T-cell (primary cell): Measurements from ENCODE around the gene RFC2. TPM values are rescaled to one million over a fixed set of nuclear protein-coding genes. Genes with fewer than 3 reads are reported as not detected.
"Not testable (repeated sequence)": the region's sequence is repeated elsewhere in the genome, so short reads cannot be mapped to it uniquely, and the experiment has no call there.

Experiments
- ATAC-seq, 4 experiments: fragments of 200-7000 bp in 3 of 4; fragments of 150-1000 bp in 1 of 4; cut with Tn5 transposase; replicated peaks in 1 of 4; 1 replicate in 3 of 4; 2 replicates in 1 of 4; pipeline ENCODE4 v1.10.0; 2021; ENCODE audit warnings: moderate library complexity in 3 of 4, mild to moderate bottlenecking in 2 of 4, moderate number of reproducible peaks in 1 of 4
- CTCF ChIA-PET, 2 donors: fragments of 300-600 bp; sonication (Branson Sonifier 250); formaldehyde crosslinking; loops; one replicate each; lab custom pipeline; 2022; ENCODE audit warnings: antibody characterized with exemption in 2 of 2; lab: Charles Lee
- POLR2A ChIA-PET, 2 donors: fragments of 300-600 bp; sonication (Branson Sonifier 250); formaldehyde crosslinking; loops; one replicate each; lab custom pipeline; 2022; ENCODE audit warnings: antibody characterized with exemption in 2 of 2; lab: Charles Lee
- DNase-seq, 35 experiments: peaks; one replicate each; pipeline versions ENCODE4 v3.0.0 to v3.0.0-alpha.2; 2013 to 2023
- H3K27ac ChIP-seq: one replicate; pipeline ENCODE4 v1.5.1; 2013; ENCODE audit warnings: low read length
- H3K27me3 ChIP-seq, 2 experiments: replicated peaks in 1 of 2; 1 replicate in 1 of 2; 2 replicates in 1 of 2; pipeline versions ENCODE4 v1.6.1 to v1.7.0; 2013; ENCODE audit warnings: low read length in 1 of 2, mixed read lengths in 1 of 2; ENCODE audit not compliant: control insufficient read depth in 2 of 2, insufficient read depth in 2 of 2; ENCODE audit errors: extremely low read depth in 1 of 2
- H3K36me3 ChIP-seq, 2 donors: 1 replicate in 1 of 2; 2 replicates in 1 of 2; pipeline versions ENCODE4 v1.6.1 to v1.7.0; 2013; ENCODE audit warnings: low read length in 1 of 2; ENCODE audit not compliant: control insufficient read depth in 2 of 2, insufficient read depth in 1 of 2; ENCODE audit errors: extremely low read depth in 1 of 2
- H3K4me1 ChIP-seq, 2 experiments: 1 replicate in 1 of 2; 2 replicates in 1 of 2; pipeline versions ENCODE4 v1.6.1 to v1.7.0; 2013; ENCODE audit warnings: low read length in 2 of 2, mixed read lengths in 1 of 2; ENCODE audit not compliant: insufficient read depth in 2 of 2, control insufficient read depth in 1 of 2; ENCODE audit errors: extremely low read depth in 1 of 2
- H3K4me3 ChIP-seq, 2 donors: 1 replicate in 1 of 2; 2 replicates in 1 of 2; pipeline versions ENCODE4 v1.5.1 to v1.7.0; 2013; ENCODE audit warnings: mild to moderate bottlenecking in 2 of 2, low read length in 1 of 2, moderate library complexity in 1 of 2; ENCODE audit not compliant: control insufficient read depth in 1 of 2; ENCODE audit errors: extremely low read depth in 1 of 2
- H3K9me3 ChIP-seq: 2 replicates; pipeline ENCODE4 v1.7.0; 2013
- H3K27ac Mint-ChIP-seq, 2 donors: one replicate each; pipeline ENCODE4 v1.8.0; 2020 to 2021; ENCODE audit warnings: mild to moderate bottlenecking in 2 of 2, mixed read lengths in 2 of 2
- H3K27me3 Mint-ChIP-seq, 2 donors: one replicate each; pipeline ENCODE4 v1.8.0; 2021 to 2022; ENCODE audit warnings: mixed read lengths in 2 of 2
- H3K36me3 Mint-ChIP-seq: one replicate; pipeline ENCODE4 v1.8.0; 2021; ENCODE audit warnings: mixed read lengths
- H3K4me1 Mint-ChIP-seq, 3 donors: one replicate each; pipeline ENCODE4 v1.8.0; 2020 to 2022; ENCODE audit warnings: mixed read lengths in 3 of 3, mild to moderate bottlenecking in 1 of 3
- H3K4me3 Mint-ChIP-seq, 3 donors: one replicate each; pipeline ENCODE4 v1.8.0; 2020 to 2022; ENCODE audit warnings: mild to moderate bottlenecking in 3 of 3, mixed read lengths in 3 of 3, moderate library complexity in 3 of 3
- H3K9me3 Mint-ChIP-seq, 3 donors: one replicate each; pipeline ENCODE4 v1.8.0; 2020 to 2022; ENCODE audit warnings: mixed read lengths in 3 of 3
- WGBS: methylation state at CpG from one replicate; pipeline ENCODE4 v1.1.5; 2013; ENCODE audit warnings: missing lambda C conversion rate; ENCODE audit not compliant: insufficient coverage; 5-methylcytosine and 5-hydroxymethylcytosine counted together
- total RNA-seq, 35 experiments: library from RNA in 6 of 35; stranded (reverse) in 6 of 35; fragments of 120-200 nt in 1 of 35; gene quantifications; one replicate each; pipeline versions ENCODE4 v1.2.1 to v1.2.4 and lab custom pipeline; 2013 to 2026

Gene RFC2
- total RNA-seq, 5 donors from 2014 or later (not counting 1 experiment from before 2014, with no cell fraction given): 13.3 to 17.6 (median 14.8) TPM

GRCh38 chr7:74253331-74253730 is 868 bp downstream of the RFC2 start:
- Histone ChIP-seq H3K36me3 (peaks cover 13 to 24% of the 10 kb centered on the region in 2 donors), H3K27ac (no peak overlapping the region), H3K9me3 (no peaks in the 10 kb centered on the region), H3K4me1 (peaks cover 8 to 24% of the 10 kb centered on the region in 2 experiments), H3K27me3 (no peaks in the 10 kb centered on the region), H3K4me3 (peak overlapping the region; percentile 89 to 91)
- Mint-ChIP-seq H3K36me3 (peaks cover 18% of the 10 kb centered on the region), H3K27ac (peak overlapping the region; percentile 31 to 92), H3K4me3 (peak overlapping the region; percentile 91 to 93 (median 93)), H3K27me3 (no peaks in the 10 kb centered on the region), H3K9me3 (no peaks in the 10 kb centered on the region), H3K4me1 (peaks cover 25 to 30% (median 28%) of the 10 kb centered on the region in 3 donors)
- DNase-seq (no peak), ATAC-seq (no peak)
- 54% methylated on average over 3 of the region's 7 CpGs for WGBS
- ChIA-PET POLR2A (interaction anchor here in 1 of 2 donors (0.7 kb wide), 1 partner anchor 65 kb away, joined by 3 read pairs; no protein-coding TSS in a partner anchor), CTCF (interaction anchor here in 1 of 2 donors (0.7 kb wide), 1 partner anchor 164 kb away, joined by 3 read pairs; no protein-coding TSS in a partner anchor)

GRCh38 chr7:74252893-74253292 is 1.3 kb downstream of the RFC2 start:
- H3K4me1 ChIP-seq: peaks cover 8 to 24% of the 10 kb centered on the region in 2 experiments
- peaks cover 25 to 30% (median 28%) of the 10 kb centered on the region in 3 donors for H3K4me1 Mint-ChIP-seq
- H3K4me3 ChIP-seq: no peak overlapping the region
- H3K9me3 ChIP-seq: no peaks in the 10 kb centered on the region
- DNase-seq (no peak), ATAC-seq (no peak)
- no peaks in the 10 kb centered on the region for H3K9me3 Mint-ChIP-seq
- H3K27me3 Mint-ChIP-seq: no peaks in the 10 kb centered on the region
- POLR2A ChIA-PET: interaction anchor here in 1 of 2 donors (0.7 kb wide), 1 partner anchor 64 kb away, joined by 3 read pairs; no protein-coding TSS in a partner anchor
- H3K27ac Mint-ChIP-seq: no peak overlapping the region
- WGBS: 88% methylated on average over 4 of the region's 5 CpGs
- peak overlapping the region; percentile 67 to 93 (median 91) for H3K4me3 Mint-ChIP-seq
- CTCF ChIA-PET: interaction anchor here (0.6 to 0.7 kb wide), 3 partner anchors 44 to 163 kb away, joined by 3 to 4 read pairs (median 3); no protein-coding TSS in a partner anchor
- H3K27me3 ChIP-seq: no peaks in the 10 kb centered on the region
- H3K27ac ChIP-seq: no peak overlapping the region
- peaks cover 22% of the 10 kb centered on the region for H3K36me3 Mint-ChIP-seq
- H3K36me3 ChIP-seq: peaks cover 13 to 28% of the 10 kb centered on the region in 2 donors

GRCh38 chr7:74249058-74249457 is 5.1 kb downstream of the RFC2 start:
- peaks cover 10 to 18% (median 18%) of the 10 kb centered on the region in 3 donors for H3K4me1 Mint-ChIP-seq
- H3K27ac ChIP-seq, CTCF ChIA-PET, H3K9me3 ChIP-seq, ATAC-seq, H3K9me3 Mint-ChIP-seq, H3K27me3 ChIP-seq, H3K4me3 ChIP-seq, DNase-seq, H3K27me3 Mint-ChIP-seq, H3K4me3 Mint-ChIP-seq, H3K27ac Mint-ChIP-seq: not testable (repeated sequence)
- Histone ChIP-seq H3K36me3 (peaks cover 13 to 44% of the 10 kb centered on the region in 2 donors), H3K4me1 (peaks cover 4 to 13% of the 10 kb centered on the region in 2 experiments)
- WGBS: 100% methylated on average over 2 of the region's 10 CpGs
- peaks cover 26% of the 10 kb centered on the region for H3K36me3 Mint-ChIP-seq
- POLR2A ChIA-PET: interaction anchor here in 1 of 2 donors (0.7 kb wide), 1 partner anchor 189 kb away, joined by 4 read pairs; no protein-coding TSS in a partner anchor

GRCh38 chr7:74248156-74248555 is 6.0 kb downstream of the RFC2 start:
- Histone ChIP-seq H3K27me3 (no peaks in the 10 kb centered on the region), H3K27ac (no peak overlapping the region), H3K4me1 (peaks cover under 1 to 4% of the 10 kb centered on the region in 2 experiments), H3K4me3 (no peak overlapping the region), H3K9me3 (no peaks in the 10 kb centered on the region), H3K36me3 (peaks cover 13 to 48% of the 10 kb centered on the region in 2 donors)
- peaks cover 28% of the 10 kb centered on the region for H3K36me3 Mint-ChIP-seq
- H3K27ac Mint-ChIP-seq: no peak overlapping the region
- H3K9me3 Mint-ChIP-seq: no peaks in the 10 kb centered on the region
- peaks cover 10 to 13% (median 11%) of the 10 kb centered on the region in 3 donors for H3K4me1 Mint-ChIP-seq
- ChIA-PET CTCF (no interaction called here), POLR2A (interaction anchor here in 1 of 2 donors (0.7 kb wide), 1 partner anchor 188 kb away, joined by 4 read pairs; no protein-coding TSS in a partner anchor)
- DNase-seq: no peak
- 100% methylated on average over 4 of the region's 6 CpGs for WGBS
- no peaks in the 10 kb centered on the region for H3K27me3 Mint-ChIP-seq
- ATAC-seq: no peak
- no peak overlapping the region for H3K4me3 Mint-ChIP-seq

- Mint-ChIP-seq H3K9me3 (no peaks in the 10 kb centered on the region), H3K4me3 (no peak overlapping the region), H3K27me3 (no peaks in the 10 kb centered on the region), H3K36me3 (peaks cover 38% of the 10 kb centered on the region), H3K4me1 (peaks cover 6 to 10% (median 8%) of the 10 kb centered on the region in 3 donors), H3K27ac (no peak overlapping the region)
- no peak for DNase-seq
- H3K9me3 ChIP-seq: no peaks in the 10 kb centered on the region
- no peaks in the 10 kb centered on the region for H3K27me3 ChIP-seq
- ChIA-PET POLR2A (no interaction called here), CTCF (no interaction called here)
- no peak for ATAC-seq
- no peak overlapping the region for H3K27ac ChIP-seq
- H3K4me1 ChIP-seq: no peaks in the 10 kb centered on the region
- 100% methylated on average over 1 of the region's 4 CpGs for WGBS
- H3K36me3 ChIP-seq: peaks cover 13 to 64% of the 10 kb centered on the region in 2 donors
- H3K4me3 ChIP-seq: no peak overlapping the region
Observed at GRCh38 chr7:74246497-74246896, 7.7 kb downstream of the RFC2 start.

DNA sequence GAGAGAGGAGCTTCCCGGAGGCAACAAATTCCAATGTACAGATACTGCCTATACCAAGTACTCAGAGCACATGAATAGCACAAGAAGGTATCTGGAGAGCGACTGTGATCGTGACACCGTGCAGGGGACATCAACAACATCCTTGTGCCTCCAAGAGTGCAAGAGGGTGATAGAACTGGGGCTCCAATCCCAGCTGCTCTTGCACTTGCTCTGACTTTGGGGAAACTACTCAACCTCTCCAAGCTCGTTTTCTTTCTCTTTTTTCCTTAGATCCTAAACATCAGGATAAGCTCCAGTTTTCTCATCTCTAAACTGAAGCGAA is 12.1 kb downstream of the RFC2 start:
- WGBS: 100% methylated on average over 3 of the region's 6 CpGs
- no peak for DNase-seq
- Mint-ChIP-seq H3K27me3 (no peaks in the 10 kb centered on the region), H3K36me3 (peaks cover 38% of the 10 kb centered on the region), H3K4me3 (no peak overlapping the region), H3K9me3 (no peaks in the 10 kb centered on the region), H3K27ac (no peak overlapping the region), H3K4me1 (peaks cover 0 to 8% (median 2%) of the 10 kb centered on the region in 3 donors)
- no peak overlapping the region for H3K27ac ChIP-seq
- ChIA-PET CTCF (interaction anchor here (0.6 to 0.7 kb wide), 2 partner anchors 15 to 34 kb away, joined by 3 to 4 read pairs; no protein-coding TSS in a partner anchor), POLR2A (interaction anchor here in 1 of 2 donors (0.5 kb wide), 1 partner anchor 44 kb away, joined by 10 read pairs; no protein-coding TSS in a partner anchor)
- H3K9me3 ChIP-seq: no peaks in the 10 kb centered on the region
- ATAC-seq: no peak
- H3K4me1 ChIP-seq: no peaks in the 10 kb centered on the region
- no peak overlapping the region for H3K4me3 ChIP-seq
- peaks cover 6 to 64% of the 10 kb centered on the region in 2 donors for H3K36me3 ChIP-seq
- no peaks in the 10 kb centered on the region for H3K27me3 ChIP-seq
